Adipocyte (in vitro differentiated cells): ENCODE data around the gene SCG5.

ENCODE experiments used
- DNase-seq: peaks from one replicate; pipeline ENCODE4 v3.0.0-alpha.2; 2015; ENCODE audit warnings: low read depth
- H3K27me3 ChIP-seq: replicated peaks from 2 replicates; pipeline ENCODE4 v1.7.0; 2013; ENCODE audit warnings: mild to moderate bottlenecking, low read length, moderate library complexity; ENCODE audit not compliant: control insufficient read depth, insufficient read depth
- H3K36me3 ChIP-seq: 2 replicates; pipeline ENCODE4 v1.7.0; 2013; ENCODE audit warnings: low read length, mild to moderate bottlenecking, moderate library complexity; ENCODE audit not compliant: control insufficient read depth, insufficient read depth, severe bottlenecking
- H3K4me1 ChIP-seq: 2 replicates; pipeline ENCODE4 v1.7.0; 2013; ENCODE audit warnings: mild to moderate bottlenecking, low read length, moderate library complexity; ENCODE audit not compliant: control insufficient read depth, insufficient read depth
- H3K4me3 ChIP-seq: 2 replicates; pipeline ENCODE4 v1.7.0; 2013; ENCODE audit warnings: mild to moderate bottlenecking, low read length, moderate library complexity
- H3K9ac ChIP-seq: 2 replicates; pipeline ENCODE4 v1.7.0; 2013; ENCODE audit warnings: mild to moderate bottlenecking, low read length, moderate library complexity
- H3K9me3 ChIP-seq: 2 replicates; pipeline ENCODE4 v1.7.0; 2013; ENCODE audit warnings: mild to moderate bottlenecking, low read length, moderate library complexity; ENCODE audit not compliant: control insufficient read depth

SCG5 gene

DNA sequence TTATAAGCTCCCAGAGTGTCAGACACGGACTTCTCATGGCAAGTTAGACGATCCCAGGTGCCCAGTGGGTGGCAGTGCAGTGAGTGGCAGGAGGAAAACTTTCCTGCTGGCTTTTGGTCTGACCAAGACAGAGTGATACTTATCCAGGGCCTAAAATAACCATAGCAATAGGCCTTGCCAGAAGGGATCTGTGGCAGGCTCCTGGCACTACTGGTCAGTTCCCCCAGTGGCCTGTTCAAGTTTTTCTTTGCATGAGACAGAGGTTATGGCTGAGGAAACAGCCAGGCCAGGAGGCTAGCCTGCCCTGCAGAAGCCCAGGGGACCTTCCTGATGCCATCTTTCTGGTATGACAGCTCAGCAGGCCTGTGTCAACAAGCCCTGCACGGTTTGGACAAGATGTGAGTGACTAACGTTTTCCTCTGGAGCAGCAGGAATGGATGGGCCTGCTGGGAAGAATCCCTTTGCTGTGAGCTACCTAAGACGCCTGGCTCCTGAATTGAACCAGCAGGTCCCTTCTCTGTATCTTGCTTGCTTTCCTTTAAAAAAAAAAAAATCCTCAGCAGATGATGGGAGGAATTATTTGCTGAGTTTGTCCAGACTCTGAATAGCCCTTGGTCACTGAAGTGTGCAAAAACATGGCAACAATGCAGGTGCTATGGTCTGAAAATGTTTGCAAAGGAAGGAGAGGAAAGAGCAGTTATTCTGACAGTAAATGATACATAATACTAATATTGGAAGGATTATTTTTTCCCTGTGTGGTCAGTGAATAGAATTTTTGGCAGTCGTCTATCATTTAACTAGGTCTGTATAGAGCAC, 18.0 kb downstream of the SCG5 start:
- Histone ChIP-seq H3K27me3 (no peaks in the 10 kb centered on the region), H3K4me1 (peaks cover 9% of the 10 kb centered on the region), H3K9ac (peak overlapping the region; percentile 26), H3K36me3 (no peaks in the 10 kb centered on the region), H3K9me3 (no peaks in the 10 kb centered on the region), H3K4me3 (no peak overlapping the region)
- peak; percentile 84 for DNase-seq

DNA sequence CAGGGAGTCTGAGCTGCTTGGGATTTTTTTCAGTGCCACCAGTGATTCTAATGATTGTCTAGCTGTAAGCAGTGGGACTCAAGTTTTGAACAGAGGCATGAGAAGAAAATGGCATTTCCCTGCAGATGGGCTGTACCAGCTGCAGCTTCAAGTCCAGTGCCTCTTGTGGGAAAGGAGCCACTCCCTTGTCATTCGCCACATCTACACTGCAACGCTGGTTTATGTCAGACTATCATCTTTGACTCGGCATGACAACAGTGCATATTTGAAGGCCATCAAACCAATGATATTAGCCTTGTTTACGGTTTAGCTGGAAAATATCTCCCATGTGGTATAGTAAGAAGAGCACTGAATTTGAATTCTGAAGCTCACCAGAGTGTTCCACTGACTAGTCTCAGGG, 22.2 kb downstream of the SCG5 start:
- H3K27me3 ChIP-seq, result no peaks in the 10 kb centered on the region
- no peak for DNase-seq
- H3K4me1 ChIP-seq, result peaks cover 9% of the 10 kb centered on the region
- no peaks in the 10 kb centered on the region for H3K36me3 ChIP-seq
- H3K9ac ChIP-seq, result no peak overlapping the region
- H3K4me3 ChIP-seq, result no peak overlapping the region
- no peaks in the 10 kb centered on the region for H3K9me3 ChIP-seq

DNA sequence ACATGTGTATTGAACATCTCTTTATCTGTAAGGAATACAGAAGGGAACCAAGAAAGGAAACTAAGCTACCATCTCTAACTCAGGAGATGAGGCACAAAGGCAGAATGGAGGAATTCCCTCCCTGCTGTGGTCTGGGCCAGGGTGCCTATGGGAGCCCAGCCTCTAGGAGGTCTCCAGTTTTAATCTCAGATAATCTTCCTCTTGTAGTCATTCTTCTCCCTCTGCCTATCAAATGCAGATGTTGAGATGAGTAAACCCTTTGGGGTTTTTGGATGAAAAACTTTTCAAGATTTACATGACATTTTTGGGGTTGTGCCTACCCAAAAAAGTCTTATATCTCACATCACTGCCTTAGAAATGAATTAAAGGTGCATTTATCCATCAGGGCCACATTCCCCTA, 23.3 kb downstream of the SCG5 start:
- Histone ChIP-seq H3K27me3 (no peaks in the 10 kb centered on the region), H3K9ac (no peak overlapping the region), H3K36me3 (no peaks in the 10 kb centered on the region), H3K9me3 (no peaks in the 10 kb centered on the region), H3K4me3 (no peak overlapping the region), H3K4me1 (peaks cover 9% of the 10 kb centered on the region)
- DNase-seq, result no peak

- H3K4me1 ChIP-seq, result peaks cover 20% of the 10 kb centered on the region
- H3K9me3 ChIP-seq, result no peaks in the 10 kb centered on the region
- no peaks in the 10 kb centered on the region for H3K27me3 ChIP-seq
- no peak for DNase-seq
- H3K9ac ChIP-seq, result no peak overlapping the region
- no peaks in the 10 kb centered on the region for H3K36me3 ChIP-seq
- no peak overlapping the region for H3K4me3 ChIP-seq
Observed at GRCh38 chr15:32667321-32667720, 25.8 kb downstream of the SCG5 start.

GRCh38 chr15:32668942-32669341, 27.4 kb downstream of the SCG5 start:
- H3K36me3 ChIP-seq, result no peaks in the 10 kb centered on the region
- no peak overlapping the region for H3K4me3 ChIP-seq
- no peaks in the 10 kb centered on the region for H3K27me3 ChIP-seq
- no peak overlapping the region for H3K9ac ChIP-seq
- H3K9me3 ChIP-seq, result no peaks in the 10 kb centered on the region
- DNase-seq, result peak; percentile 45
- H3K4me1 ChIP-seq, result peaks cover 20% of the 10 kb centered on the region

DNA sequence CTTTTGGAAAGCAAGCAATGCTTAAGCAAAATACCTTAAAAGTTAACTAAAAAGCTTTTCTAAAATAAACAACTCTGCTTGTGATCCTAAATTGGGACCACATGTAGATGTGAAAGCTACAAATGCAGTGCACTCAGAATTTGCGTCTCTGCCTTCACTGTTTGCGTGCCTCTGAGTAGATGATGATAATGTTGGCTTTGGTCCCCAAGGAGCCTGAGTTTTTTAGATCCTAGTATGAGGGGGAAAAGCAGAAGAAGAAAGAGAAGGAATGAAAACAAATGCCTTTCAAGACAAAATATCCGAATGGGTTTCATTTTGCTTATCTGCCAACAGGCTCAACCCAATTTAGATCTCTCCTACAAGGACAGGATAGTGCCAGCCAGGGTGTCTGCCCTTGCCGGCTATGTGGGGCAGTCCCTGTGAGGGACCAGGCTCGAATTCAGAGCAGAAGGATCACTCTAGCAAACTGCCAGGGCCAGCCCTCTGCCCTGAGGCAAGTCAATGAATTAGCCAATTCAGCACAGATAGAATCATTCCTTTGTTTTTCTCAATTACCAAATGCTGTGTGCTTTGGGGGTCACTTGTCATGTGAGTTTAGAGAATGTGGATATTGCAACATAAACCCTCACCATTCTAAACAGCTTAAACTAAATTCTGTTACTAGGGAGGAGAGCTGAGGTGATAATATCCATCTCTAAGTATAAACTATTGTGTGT, 28.5 kb downstream of the SCG5 start:
- Histone ChIP-seq H3K4me1 (peaks cover 20% of the 10 kb centered on the region), H3K27me3 (no peaks in the 10 kb centered on the region), H3K36me3 (no peaks in the 10 kb centered on the region), H3K9ac (peak overlapping the region; percentile 57), H3K4me3 (peak overlapping the region; percentile 49), H3K9me3 (no peaks in the 10 kb centered on the region)
- peak; percentile 95 for DNase-seq

- DNase-seq, result peak; percentile 69
- Histone ChIP-seq H3K9me3 (no peaks in the 10 kb centered on the region), H3K36me3 (no peaks in the 10 kb centered on the region), H3K27me3 (no peaks in the 10 kb centered on the region), H3K4me3 (peak overlapping the region; percentile 49), H3K9ac (peak overlapping the region; percentile 57), H3K4me1 (peaks cover 20% of the 10 kb centered on the region)
Observed at GRCh38 chr15:32670623-32671022, 29.1 kb downstream of the SCG5 start.

GRCh38 chr15:32671339-32672325, 30.1 kb downstream of the SCG5 start:
- Histone ChIP-seq H3K27me3 (no peaks in the 10 kb centered on the region), H3K4me3 (no peak overlapping the region), H3K36me3 (no peaks in the 10 kb centered on the region), H3K9ac (no peak overlapping the region), H3K4me1 (peaks cover 23% of the 10 kb centered on the region), H3K9me3 (no peaks in the 10 kb centered on the region)
- no peak for DNase-seq

- Histone ChIP-seq H3K9me3 (no peaks in the 10 kb centered on the region), H3K27me3 (no peaks in the 10 kb centered on the region), H3K36me3 (no peaks in the 10 kb centered on the region), H3K4me1 (peaks cover 36% of the 10 kb centered on the region), H3K4me3 (no peak overlapping the region), H3K9ac (no peak overlapping the region)
- DNase-seq, result no peak
Observed at GRCh38 chr15:32674681-32675080, 33.2 kb downstream of the SCG5 start.

DNA sequence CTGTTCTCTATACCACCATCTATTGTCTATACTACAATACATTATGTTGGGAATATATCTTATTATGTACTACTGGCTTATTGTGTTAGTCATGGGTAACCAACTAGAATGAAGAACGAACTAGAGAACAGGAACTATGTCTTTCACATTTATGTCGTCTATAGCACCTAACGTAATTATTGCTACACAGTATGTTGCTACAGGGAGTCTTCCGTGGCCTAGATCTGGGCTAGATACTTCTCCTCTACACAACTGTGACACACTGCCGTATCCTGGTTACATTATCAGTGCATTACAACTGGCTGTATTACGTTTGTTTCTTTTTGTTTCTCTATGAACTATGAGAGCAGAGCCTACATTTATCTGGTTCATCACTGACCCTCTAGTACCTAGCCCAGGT, 34.0 kb downstream of the SCG5 start:
- DNase-seq, result no peak
- H3K9ac ChIP-seq, result no peak overlapping the region
- H3K4me3 ChIP-seq, result no peak overlapping the region
- no peaks in the 10 kb centered on the region for H3K9me3 ChIP-seq
- no peaks in the 10 kb centered on the region for H3K36me3 ChIP-seq
- no peaks in the 10 kb centered on the region for H3K27me3 ChIP-seq
- H3K4me1 ChIP-seq, result peaks cover 28% of the 10 kb centered on the region

DNA sequence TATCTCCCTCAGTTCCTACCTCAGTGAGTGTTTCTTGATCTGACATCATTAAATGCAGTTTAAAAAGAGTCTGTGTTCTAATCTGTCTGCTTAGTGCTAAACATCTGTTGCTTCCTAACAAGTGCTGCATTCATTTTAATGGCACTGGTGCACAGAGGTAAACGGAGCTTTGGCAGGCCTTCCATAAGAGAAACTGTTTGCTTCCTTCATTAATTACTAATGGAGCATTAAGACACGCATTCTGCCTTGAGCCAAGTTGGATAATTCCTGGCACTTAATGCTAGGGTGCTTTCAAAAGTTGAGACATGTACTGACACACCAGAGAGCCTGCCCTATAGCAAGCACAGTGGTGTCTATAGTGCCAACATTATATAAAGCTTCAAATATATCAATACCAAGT, 34.7 kb downstream of the SCG5 start:
- H3K4me1 ChIP-seq, result peaks cover 22% of the 10 kb centered on the region
- no peaks in the 10 kb centered on the region for H3K27me3 ChIP-seq
- DNase-seq, result no peak
- H3K9me3 ChIP-seq, result no peaks in the 10 kb centered on the region
- no peak overlapping the region for H3K4me3 ChIP-seq
- H3K36me3 ChIP-seq, result no peaks in the 10 kb centered on the region
- H3K9ac ChIP-seq, result no peak overlapping the region
